Retinal pigment epithelial cell (primary cell): ENCODE measurements around the gene ZDHHC1.

Source experiments
- DNase-seq: peaks from one replicate; pipeline ENCODE4 v3.0.0-alpha.2; 2010; ENCODE audit warnings: low read depth
- H3K4me3 ChIP-seq: 2 replicates; pipeline ENCODE4 v1.5.1; 2011; ENCODE audit warnings: mild to moderate bottlenecking, low read length, control low read depth, moderate library complexity
- CTCF ChIP-seq: conservative IDR thresholded peaks from 2 replicates; pipeline ENCODE4 v1.5.1; 2011; ENCODE audit warnings: low read depth, low read length, control low read depth, inconsistent platforms

The ZDHHC1 gene

DNA sequence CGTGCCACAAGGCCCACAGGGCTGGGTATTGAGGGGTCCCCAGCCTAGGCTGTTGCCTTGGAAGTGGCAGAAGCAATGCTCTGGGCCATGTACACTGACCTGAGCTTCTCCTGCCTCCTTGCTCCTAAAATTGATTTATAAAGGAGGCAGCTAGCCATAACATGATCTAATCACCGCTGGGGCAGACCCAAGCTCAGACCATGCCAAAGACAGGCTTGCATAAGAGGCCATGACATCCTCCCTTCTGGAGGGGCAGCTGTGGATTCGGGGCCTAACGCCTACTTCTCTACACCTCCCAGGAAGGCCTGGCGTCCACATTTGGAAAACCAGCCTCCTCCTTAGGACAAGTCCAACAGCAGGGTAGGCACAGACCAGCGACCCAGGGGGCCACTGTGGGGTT is 27.0 kb upstream of the ZDHHC1 start:
- no peak for DNase-seq
- no peak for TF ChIP-seq CTCF
- no peak overlapping the region for H3K4me3 ChIP-seq

GRCh38 chr16:67442581-67443255 is 26.4 kb upstream of the ZDHHC1 start:
- no peak for TF ChIP-seq CTCF
- no peak overlapping the region for H3K4me3 ChIP-seq
- no peak for DNase-seq

- no peak for DNase-seq
- TF ChIP-seq CTCF = no peak
- no peak overlapping the region for H3K4me3 ChIP-seq
Measured at GRCh38 chr16:67441907-67442306, 25.6 kb upstream of the ZDHHC1 start.

DNA sequence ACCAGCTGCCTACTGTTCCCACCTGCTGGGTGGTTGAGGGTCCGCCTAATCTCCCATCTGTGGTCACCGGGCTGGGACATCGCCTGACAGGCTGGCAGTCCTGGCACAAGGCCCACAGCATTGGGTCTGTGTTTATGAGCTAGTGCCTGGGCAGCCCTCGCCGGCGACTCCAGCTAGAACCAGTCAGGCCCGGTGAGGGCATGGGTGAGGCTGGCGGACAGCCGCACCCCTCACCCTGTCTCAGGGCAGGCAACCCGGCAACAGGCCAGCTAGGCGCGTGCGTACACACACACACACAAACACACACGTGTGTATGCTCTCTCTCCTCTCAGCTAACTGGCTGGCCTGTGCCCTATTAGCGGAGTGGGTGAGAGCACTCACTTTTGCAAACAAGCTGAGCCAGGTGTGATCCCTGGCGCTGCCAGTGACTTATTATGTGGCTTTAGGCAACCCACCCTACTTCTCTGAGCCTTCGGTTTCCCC is 25.0 kb upstream of the ZDHHC1 start:
- no peak overlapping the region for H3K4me3 ChIP-seq
- no peak for DNase-seq
- TF ChIP-seq CTCF = no peak

- no peak for TF ChIP-seq CTCF
- no peak overlapping the region for H3K4me3 ChIP-seq
- DNase-seq = no peak
Measured at GRCh38 chr16:67438824-67439393, 22.6 kb upstream of the ZDHHC1 start.

- TF ChIP-seq CTCF = no peak
- DNase-seq = no peak
- no peak overlapping the region for H3K4me3 ChIP-seq
Measured at GRCh38 chr16:67438098-67438791, 22.0 kb upstream of the ZDHHC1 start.
